Measurements from ENCODE around the gene FOXO4. TPM values are rescaled to one million over a fixed set of nuclear protein-coding genes. Genes with fewer than 3 reads are reported as not detected.

The FOXO4 gene
- total RNA-seq, 1 donor from 2014 or later, result 15.0 TPM

DNA sequence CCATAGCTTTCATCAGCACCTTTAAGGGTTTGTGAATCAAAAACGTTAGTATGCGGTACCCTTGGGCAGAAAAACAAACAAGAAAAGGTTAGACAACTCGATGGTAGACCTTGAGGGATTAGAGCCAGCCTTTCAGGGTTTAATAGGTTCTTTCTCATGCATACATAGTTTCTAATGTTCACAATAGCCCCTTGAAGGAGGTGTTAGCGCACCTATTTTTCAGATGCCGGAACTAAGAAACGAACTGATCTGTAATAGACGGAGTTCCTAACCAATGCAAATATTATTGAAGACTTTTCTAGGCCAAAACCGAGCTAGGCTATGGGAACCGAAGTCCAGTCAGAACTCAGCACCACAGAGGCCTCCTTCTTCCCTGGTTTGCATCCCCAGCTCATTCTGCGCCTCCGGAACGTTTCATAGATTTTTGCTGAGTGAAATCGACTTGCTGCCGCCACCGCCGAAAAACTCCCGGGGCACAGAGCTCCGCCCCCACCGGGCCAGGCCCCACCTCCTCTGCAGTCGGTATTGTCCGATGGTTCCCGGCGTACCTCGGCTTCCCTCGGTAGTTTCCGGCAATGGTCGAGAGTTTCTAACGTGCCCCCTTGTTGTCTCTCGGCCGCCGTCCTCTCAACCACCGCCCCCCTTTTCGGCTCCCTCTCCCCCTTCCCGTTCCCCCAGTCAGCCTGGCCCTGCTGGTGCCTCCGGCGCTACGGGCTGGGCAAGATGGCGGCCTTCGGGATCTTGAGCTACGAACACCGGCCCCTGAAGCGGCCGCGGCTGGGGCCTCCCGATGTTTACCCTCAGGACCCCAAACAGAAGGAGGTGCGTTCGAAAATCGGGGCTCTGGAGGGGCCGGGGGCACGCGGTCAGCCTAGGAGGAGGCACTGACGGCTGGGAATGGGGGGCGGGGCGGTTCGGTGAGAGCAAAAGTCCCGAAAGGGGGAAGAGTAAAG is 22.7 kb downstream of the FOXO4 start, which contains the start of gene MED12:
Gene MED12 (plus strand): TSS at position 565 of the 953 bp plus-strand sequence. CDS start 159 bp downstream, at position 724.
- H2AFZ ChIP-seq (ENCODE audit: low read depth, low read length), result peak within 1 kb of the TSS; percentile 88
- no peak for TF ChIP-seq EZH2 (IDR thresholded peaks at IDR 0.05; ENCODE audit: insufficient read depth, low read length)
- TF ChIP-seq, protein P1, sequence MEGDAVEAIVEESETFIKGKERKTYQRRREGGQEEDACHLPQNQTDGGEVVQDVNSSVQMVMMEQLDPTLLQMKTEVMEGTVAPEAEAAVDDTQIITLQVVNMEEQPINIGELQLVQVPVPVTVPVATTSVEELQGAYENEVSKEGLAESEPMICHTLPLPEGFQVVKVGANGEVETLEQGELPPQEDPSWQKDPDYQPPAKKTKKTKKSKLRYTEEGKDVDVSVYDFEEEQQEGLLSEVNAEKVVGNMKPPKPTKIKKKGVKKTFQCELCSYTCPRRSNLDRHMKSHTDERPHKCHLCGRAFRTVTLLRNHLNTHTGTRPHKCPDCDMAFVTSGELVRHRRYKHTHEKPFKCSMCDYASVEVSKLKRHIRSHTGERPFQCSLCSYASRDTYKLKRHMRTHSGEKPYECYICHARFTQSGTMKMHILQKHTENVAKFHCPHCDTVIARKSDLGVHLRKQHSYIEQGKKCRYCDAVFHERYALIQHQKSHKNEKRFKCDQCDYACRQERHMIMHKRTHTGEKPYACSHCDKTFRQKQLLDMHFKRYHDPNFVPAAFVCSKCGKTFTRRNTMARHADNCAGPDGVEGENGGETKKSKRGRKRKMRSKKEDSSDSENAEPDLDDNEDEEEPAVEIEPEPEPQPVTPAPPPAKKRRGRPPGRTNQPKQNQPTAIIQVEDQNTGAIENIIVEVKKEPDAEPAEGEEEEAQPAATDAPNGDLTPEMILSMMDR (IDR thresholded peaks at IDR 0.05; ENCODE audit: insufficient read depth, low read depth, low read length), result no peak
- Mint-ChIP-seq H3K9me3 (ENCODE audit: unreplicated experiment) (no peaks in the 10 kb centered on the region), H3K27ac (ENCODE audit: unreplicated experiment) (peak within 1 kb of the TSS; percentile 69), H3K4me1 (ENCODE audit: low read depth, unreplicated experiment) (no peaks in the 10 kb centered on the region), H3K36me3 (ENCODE audit: low read depth, unreplicated experiment) (peaks cover 2% of the 10 kb centered on the region), H3K4me3 (ENCODE audit: unreplicated experiment) (peak within 1 kb of the TSS; percentile 85), H3K27me3 (ENCODE audit: low read depth, unreplicated experiment) (no peaks in the 10 kb centered on the region)
- FAIRE-seq, result peak; percentile 5
- H3K4me2 ChIP-seq (ENCODE audit: low read length), result peak within 1 kb of the TSS; percentile 89
- H3K4me1 ChIP-seq (ENCODE audit: insufficient read depth, low read length), result peaks cover 8% of the 10 kb centered on the region
- DNase-seq (ENCODE audit: low read depth), result peak; percentile 59
- H4K20me1 ChIP-seq (ENCODE audit: insufficient read depth, low read length), result no peaks in the 10 kb centered on the region
- no peaks in the 10 kb centered on the region for H3K9me3 ChIP-seq (ENCODE audit: insufficient read depth, low read depth, low read length)
- peaks cover 13% of the 10 kb centered on the region for H3K79me2 ChIP-seq (ENCODE audit: insufficient read depth, low read length)
- H3K27me3 ChIP-seq (ENCODE audit: insufficient read depth, low read length), result no peaks in the 10 kb centered on the region
- H3K9ac ChIP-seq (ENCODE audit: low read length), result peak within 1 kb of the TSS; percentile 90
- H3K36me3 ChIP-seq (ENCODE audit: insufficient read depth, low read length), result peaks cover 4% of the 10 kb centered on the region
- peak within 1 kb of the TSS; percentile 71 for H3K27ac ChIP-seq (ENCODE audit: low read depth, low read length)
- peak within 1 kb of the TSS; percentile 63 for H3K4me3 ChIP-seq (ENCODE audit: insufficient read depth, low read depth, low read length)

DNA sequence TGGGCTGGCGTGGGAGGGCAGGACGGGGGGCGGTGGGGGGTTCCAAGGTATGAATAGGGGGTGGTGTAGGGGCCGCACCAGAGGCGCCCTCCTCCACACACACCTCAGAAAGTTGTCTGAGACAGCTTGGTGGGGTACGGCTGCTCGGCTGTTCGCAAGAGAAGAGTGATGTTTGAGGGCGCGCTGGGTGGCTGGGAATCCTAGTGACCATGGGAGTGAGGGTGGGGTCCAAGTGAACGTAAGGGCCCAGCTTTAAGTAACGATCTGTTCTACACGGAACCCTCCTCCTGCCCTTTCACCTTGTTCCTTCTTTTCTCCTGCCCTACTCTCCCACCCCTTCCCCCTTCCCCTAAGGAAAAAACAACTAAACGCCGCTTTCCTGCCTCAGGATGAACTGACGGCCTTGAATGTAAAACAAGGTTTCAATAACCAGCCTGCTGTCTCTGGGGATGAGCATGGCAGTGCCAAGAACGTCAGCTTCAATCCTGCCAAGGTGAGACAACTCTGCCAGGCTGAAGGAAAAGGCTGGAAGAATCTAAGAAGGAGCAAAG is 23.4 kb downstream of the FOXO4 start:
- H2AFZ ChIP-seq (ENCODE audit: low read depth, low read length), result no peak overlapping the region
- FAIRE-seq, result no peak
- no peak overlapping the region for H3K27ac Mint-ChIP-seq (ENCODE audit: unreplicated experiment)
- no peaks in the 10 kb centered on the region for H3K9me3 Mint-ChIP-seq (ENCODE audit: unreplicated experiment)
- no peak for DNase-seq (ENCODE audit: low read depth)
- no peaks in the 10 kb centered on the region for H4K20me1 ChIP-seq (ENCODE audit: insufficient read depth, low read length)
- no peaks in the 10 kb centered on the region for H3K27me3 Mint-ChIP-seq (ENCODE audit: low read depth, unreplicated experiment)
- peak overlapping the region; percentile 63 for H3K4me3 ChIP-seq (ENCODE audit: insufficient read depth, low read depth, low read length)
- H3K9ac ChIP-seq (ENCODE audit: low read length), result peak overlapping the region; percentile 90
- peaks cover 2% of the 10 kb centered on the region for H3K36me3 Mint-ChIP-seq (ENCODE audit: low read depth, unreplicated experiment)
- peaks cover 8% of the 10 kb centered on the region for H3K4me1 ChIP-seq (ENCODE audit: insufficient read depth, low read length)
- H3K4me1 Mint-ChIP-seq (ENCODE audit: low read depth, unreplicated experiment), result no peaks in the 10 kb centered on the region
- peak overlapping the region; percentile 85 for H3K4me3 Mint-ChIP-seq (ENCODE audit: unreplicated experiment)
- H3K36me3 ChIP-seq (ENCODE audit: insufficient read depth, low read length), result peaks cover 6% of the 10 kb centered on the region
- peak overlapping the region; percentile 89 for H3K4me2 ChIP-seq (ENCODE audit: low read length)
- H3K27me3 ChIP-seq (ENCODE audit: insufficient read depth, low read length), result no peaks in the 10 kb centered on the region
- no peak overlapping the region for H3K27ac ChIP-seq (ENCODE audit: low read depth, low read length)
- no peaks in the 10 kb centered on the region for H3K9me3 ChIP-seq (ENCODE audit: insufficient read depth, low read depth, low read length)
- H3K79me2 ChIP-seq (ENCODE audit: insufficient read depth, low read length), result peaks cover 13% of the 10 kb centered on the region
- TF ChIP-seq EZH2 (IDR thresholded peaks at IDR 0.05; ENCODE audit: insufficient read depth, low read length), result no peak

DNA sequence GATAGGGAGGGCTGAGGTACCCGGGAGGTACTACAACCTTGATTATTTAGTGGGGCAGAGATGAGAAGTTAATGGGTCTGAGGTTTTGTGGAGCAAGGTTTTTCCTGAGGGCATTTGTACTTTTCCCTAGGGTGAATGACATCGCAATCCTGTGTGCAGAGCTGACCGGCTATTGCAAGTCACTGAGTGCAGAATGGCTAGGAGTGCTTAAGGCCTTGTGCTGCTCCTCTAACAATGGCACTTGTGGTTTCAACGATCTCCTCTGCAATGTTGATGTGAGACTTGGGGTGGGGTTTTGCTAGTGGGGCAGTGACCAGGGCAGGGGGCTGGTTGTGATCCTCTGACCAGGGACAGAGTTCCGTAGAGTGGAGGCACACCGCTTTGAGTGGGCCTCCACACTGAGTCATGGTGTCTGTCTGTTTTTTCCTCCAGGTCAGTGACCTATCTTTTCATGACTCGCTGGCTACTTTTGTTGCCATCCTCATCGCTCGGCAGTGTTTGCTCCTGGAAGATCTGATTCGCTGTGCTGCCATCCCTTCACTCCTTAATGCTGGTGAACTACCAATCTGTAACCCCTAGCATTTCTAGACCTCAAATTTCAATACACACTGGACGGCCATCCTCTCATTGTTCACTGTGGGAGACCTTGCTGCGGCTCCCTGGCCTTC is 32.6 kb downstream of the FOXO4 start:
- no peaks in the 10 kb centered on the region for H3K27me3 Mint-ChIP-seq (ENCODE audit: low read depth, unreplicated experiment)
- peaks cover 7% of the 10 kb centered on the region for H3K4me1 ChIP-seq (ENCODE audit: insufficient read depth, low read length)
- peaks cover 17% of the 10 kb centered on the region for H3K4me1 Mint-ChIP-seq (ENCODE audit: low read depth, unreplicated experiment)
- FAIRE-seq, result no peak
- TF ChIP-seq, protein P1 (IDR thresholded peaks at IDR 0.05; ENCODE audit: insufficient read depth, low read depth, low read length), result no peak
- no peak for TF ChIP-seq EZH2 (IDR thresholded peaks at IDR 0.05; ENCODE audit: insufficient read depth, low read length)
- H3K4me3 ChIP-seq (ENCODE audit: insufficient read depth, low read depth, low read length), result no peak overlapping the region
- H3K36me3 Mint-ChIP-seq (ENCODE audit: low read depth, unreplicated experiment), result peaks cover 16% of the 10 kb centered on the region
- peak overlapping the region; percentile 88 for H3K27ac Mint-ChIP-seq (ENCODE audit: unreplicated experiment)
- H3K27me3 ChIP-seq (ENCODE audit: insufficient read depth, low read length), result no peaks in the 10 kb centered on the region
- H3K9me3 Mint-ChIP-seq (ENCODE audit: unreplicated experiment), result no peaks in the 10 kb centered on the region
- no peak overlapping the region for H2AFZ ChIP-seq (ENCODE audit: low read depth, low read length)
- H3K4me3 Mint-ChIP-seq (ENCODE audit: unreplicated experiment), result peak overlapping the region; percentile 43
- H3K79me2 ChIP-seq (ENCODE audit: insufficient read depth, low read length), result no peaks in the 10 kb centered on the region
- peak; percentile 9 for DNase-seq (ENCODE audit: low read depth)
- no peaks in the 10 kb centered on the region for H3K9me3 ChIP-seq (ENCODE audit: insufficient read depth, low read depth, low read length)
- H3K27ac ChIP-seq (ENCODE audit: low read depth, low read length), result no peak overlapping the region
- no peaks in the 10 kb centered on the region for H4K20me1 ChIP-seq (ENCODE audit: insufficient read depth, low read length)
- H3K4me2 ChIP-seq (ENCODE audit: low read length), result no peak overlapping the region
- H3K9ac ChIP-seq (ENCODE audit: low read length), result no peak overlapping the region
- peaks cover 26% of the 10 kb centered on the region for H3K36me3 ChIP-seq (ENCODE audit: insufficient read depth, low read length)
